ENCODE results near the gene FRMD4B. TPM values are rescaled to one million over a fixed set of nuclear protein-coding genes. Genes with fewer than 3 reads are reported as not detected.

The FRMD4B gene
- total RNA-seq, 4 donors from 2014 or later: 10.5 to 22.0 (median 14.8) TPM

GRCh38 chr3:69299344-69299743 is 86.5 kb downstream of the FRMD4B start:
- no peaks in the 10 kb centered on the region for H3K9me3 ChIP-seq
- 63% methylated on average over 3 of the region's 3 CpGs for WGBS
- no peaks in the 10 kb centered on the region for H3K27me3 ChIP-seq
- intact Hi-C loops (cut with DNase I): no loop called here
- no peak overlapping the region for H3K4me3 ChIP-seq
- TF ChIP-seq POLR2A (IDR thresholded peaks at IDR 0.05; ENCODE audit: low read depth) (no peak), CTCF (IDR thresholded peaks at IDR 0.05) (no peak), EP300 (IDR thresholded peaks at IDR 0.05) (no peak), POLR2AphosphoS5 (IDR thresholded peaks at IDR 0.05) (no peak)
- no peak for DNase-seq (ENCODE audit: extremely low spot score)
- H3K27ac ChIP-seq (replicated peaks in 1 of 4): no peak overlapping the region
- no peaks in the 10 kb centered on the region for H3K36me3 ChIP-seq
- peaks cover 2 to 5% (median 4%) of the 10 kb centered on the region in 4 donors for H3K4me1 ChIP-seq

- intact Hi-C loops (cut with DNase I): no loop called here
- H3K4me3 ChIP-seq: no peak overlapping the region
- no peaks in the 10 kb centered on the region for H3K27me3 ChIP-seq
- no peak for DNase-seq (ENCODE audit: extremely low spot score)
- H3K36me3 ChIP-seq: no peaks in the 10 kb centered on the region
- H3K9me3 ChIP-seq: no peaks in the 10 kb centered on the region
- no peak overlapping the region for H3K27ac ChIP-seq (replicated peaks in 1 of 4)
- H3K4me1 ChIP-seq: peaks cover 8 to 12% (median 10%) of the 10 kb centered on the region in 4 donors
- no peak for TF ChIP-seq POLR2AphosphoS5 (IDR thresholded peaks at IDR 0.05)
- no peak for TF ChIP-seq POLR2A (IDR thresholded peaks at IDR 0.05; ENCODE audit: low read depth)
- TF ChIP-seq CTCF (IDR thresholded peaks at IDR 0.05): no peak
- TF ChIP-seq EP300 (IDR thresholded peaks at IDR 0.05): no peak
- 85% methylated on average over 2 of the region's 2 CpGs for WGBS
Measured at GRCh38 chr3:69297501-69297900, 88.4 kb downstream of the FRMD4B start.

- WGBS: 87% methylated on average over 6 of the region's 6 CpGs
- no peak for TF ChIP-seq POLR2AphosphoS5 (IDR thresholded peaks at IDR 0.05)
- TF ChIP-seq CTCF (IDR thresholded peaks at IDR 0.05): no peak
- TF ChIP-seq EP300 (IDR thresholded peaks at IDR 0.05): no peak
- no peaks in the 10 kb centered on the region for H3K36me3 ChIP-seq
- H3K27ac ChIP-seq (replicated peaks in 1 of 4): no peak overlapping the region
- no peaks in the 10 kb centered on the region for H3K9me3 ChIP-seq
- H3K4me3 ChIP-seq: no peak overlapping the region
- H3K27me3 ChIP-seq: no peaks in the 10 kb centered on the region
- H3K4me1 ChIP-seq: peaks cover 8 to 12% (median 10%) of the 10 kb centered on the region in 4 donors
- DNase-seq (ENCODE audit: extremely low spot score): no peak
- intact Hi-C loops (cut with DNase I): no loop called here
Measured at GRCh38 chr3:69296995-69297394, 88.9 kb downstream of the FRMD4B start.

- TF ChIP-seq EP300 (IDR thresholded peaks at IDR 0.05) (no peak), POLR2AphosphoS5 (IDR thresholded peaks at IDR 0.05) (no peak)
- Histone ChIP-seq H3K4me3 (no peak overlapping the region), H3K9me3 (no peaks in the 10 kb centered on the region), H3K4me1 (peaks cover 8 to 12% (median 10%) of the 10 kb centered on the region in 4 donors), H3K27me3 (no peaks in the 10 kb centered on the region), H3K27ac (replicated peaks in 1 of 4) (no peak overlapping the region), H3K36me3 (no peaks in the 10 kb centered on the region)
- WGBS: 53% methylated on average over 4 of the region's 4 CpGs
- no peak for DNase-seq (ENCODE audit: extremely low spot score)
- intact Hi-C loops (cut with DNase I): no loop called here
Measured at GRCh38 chr3:69294014-69294766, 91.7 kb downstream of the FRMD4B start.

GRCh38 chr3:69292959-69293574 is 92.8 kb downstream of the FRMD4B start:
- peaks cover 8 to 12% (median 10%) of the 10 kb centered on the region in 4 donors for H3K4me1 ChIP-seq
- no peak overlapping the region for H3K4me3 ChIP-seq
- DNase-seq (ENCODE audit: extremely low spot score): no peak
- H3K27ac ChIP-seq (replicated peaks in 1 of 4): no peak overlapping the region
- intact Hi-C loops (cut with DNase I): no loop called here
- TF ChIP-seq EP300 (IDR thresholded peaks at IDR 0.05): no peak
- no peak for TF ChIP-seq POLR2AphosphoS5 (IDR thresholded peaks at IDR 0.05)
- TF ChIP-seq CTCF (IDR thresholded peaks at IDR 0.05): no peak
- H3K9me3 ChIP-seq: no peaks in the 10 kb centered on the region
- WGBS: 94% methylated on average over 7 of the region's 7 CpGs
- H3K36me3 ChIP-seq: no peaks in the 10 kb centered on the region
- no peaks in the 10 kb centered on the region for H3K27me3 ChIP-seq

All from esophagus muscularis mucosa (tissue), 4 donors.